PC-3 (cell line): ENCODE measurements around the gene TRDN.

Experiments
- CTCF ChIP-seq: fragments of 300-600 bp; sonication (generic); conservative IDR thresholded peaks from 2 replicates; pipeline ENCODE4 v1.5.1; 2017; ENCODE audit warnings: antibody characterized with exemption, low read depth, mild to moderate bottlenecking, low read length
- EZH2 ChIP-seq: fragments of 300-600 bp; sonication (generic); IDR thresholded peaks from one replicate; pipeline ENCODE4 v1.6.1; 2017; ENCODE audit warnings: antibody characterized with exemption, mild to moderate bottlenecking, low read length; ENCODE audit not compliant: unreplicated experiment

- no peak for TF ChIP-seq CTCF
- no peak for TF ChIP-seq EZH2
Measured at GRCh38 chr6:123430970-123431369, 205.8 kb downstream of the TRDN start.
